ENCODE data around the gene LRMDA.
"Not testable (repeated sequence)": the region's sequence is repeated elsewhere in the genome, so short reads cannot be mapped to it uniquely, and the experiment has no call there.

Gene LRMDA

DNA sequence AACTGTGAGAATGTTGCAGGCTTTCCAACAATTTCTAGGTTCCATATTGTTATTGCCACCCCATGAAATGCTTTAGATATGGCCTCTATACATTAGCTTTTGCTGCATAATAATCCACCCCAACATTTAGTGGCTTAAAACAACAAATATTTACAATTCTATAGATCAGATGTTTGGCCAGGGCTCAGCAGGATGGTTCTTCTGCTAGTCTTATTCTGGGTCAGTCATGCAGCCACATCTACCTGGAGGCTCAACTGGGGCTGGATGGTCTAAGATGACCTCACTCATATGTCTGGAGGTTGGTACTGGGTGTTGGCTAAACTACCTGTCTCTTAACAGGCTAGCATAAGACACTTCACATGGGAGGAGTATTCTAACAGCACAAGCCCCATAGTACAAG is 607.3 kb downstream of the LRMDA start:
- no peak for DNase-seq

GRCh38 chr10:76040107-76040829 is 608.8 kb downstream of the LRMDA start:
- DNase-seq: no peak

DNA sequence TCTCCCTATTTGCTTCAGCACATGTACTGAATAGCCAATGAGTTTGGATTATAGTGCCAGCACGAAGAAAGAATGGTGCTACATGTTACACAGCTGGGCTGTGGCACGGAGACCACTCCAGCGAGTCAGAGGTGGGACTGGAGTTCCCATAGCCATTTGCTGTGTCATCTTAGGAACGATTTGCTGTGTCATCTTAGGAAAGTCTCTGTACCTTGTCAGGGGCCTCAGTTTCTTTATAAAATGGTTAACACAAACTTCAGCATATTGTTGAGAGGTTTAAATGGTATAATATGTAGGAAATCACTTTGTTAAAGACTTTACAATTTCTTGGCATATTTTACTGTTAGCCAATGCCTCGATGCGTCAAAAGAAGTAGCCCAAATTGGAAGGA is 609.4 kb downstream of the LRMDA start:
- no peak for DNase-seq

DNA sequence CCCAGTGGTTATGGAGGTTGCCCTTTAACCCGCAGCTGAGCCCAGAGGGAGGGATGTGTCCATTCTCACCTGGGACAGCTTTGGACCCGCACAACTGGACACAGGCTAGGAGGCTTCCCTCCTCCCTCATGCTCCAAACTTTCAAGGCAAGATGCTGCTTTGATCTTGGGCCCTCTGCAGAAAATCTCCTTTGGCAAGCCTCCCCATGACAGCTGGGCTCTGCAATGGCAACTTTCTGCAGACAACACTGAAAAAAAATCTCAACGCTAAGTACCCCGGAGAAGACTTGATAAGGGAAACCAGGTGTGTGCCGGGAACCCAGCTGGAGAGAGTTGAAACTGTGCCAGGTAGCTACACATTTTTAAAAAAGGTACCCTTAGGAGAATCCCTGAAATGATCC is 610.1 kb downstream of the LRMDA start:
- no peak for DNase-seq

DNA sequence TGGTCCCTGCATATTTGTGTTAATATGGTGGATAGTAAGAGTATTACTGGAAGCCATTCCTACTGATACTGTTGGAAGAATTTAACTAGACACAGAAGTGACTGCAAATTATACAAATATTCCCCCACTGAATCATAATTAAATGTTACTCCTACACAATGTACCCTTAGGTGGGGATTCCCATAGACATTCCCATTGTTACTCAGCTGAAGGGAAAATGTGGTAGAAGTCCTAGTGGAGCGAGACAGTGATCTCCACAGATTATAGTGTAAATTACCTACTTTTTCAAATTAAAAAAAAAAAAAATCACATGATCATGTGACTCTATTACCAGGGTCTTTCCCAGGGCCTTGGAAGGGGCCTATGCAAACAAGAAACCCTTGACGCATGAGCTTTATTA is 611.8 kb downstream of the LRMDA start:
- DNase-seq: no peak

DNA sequence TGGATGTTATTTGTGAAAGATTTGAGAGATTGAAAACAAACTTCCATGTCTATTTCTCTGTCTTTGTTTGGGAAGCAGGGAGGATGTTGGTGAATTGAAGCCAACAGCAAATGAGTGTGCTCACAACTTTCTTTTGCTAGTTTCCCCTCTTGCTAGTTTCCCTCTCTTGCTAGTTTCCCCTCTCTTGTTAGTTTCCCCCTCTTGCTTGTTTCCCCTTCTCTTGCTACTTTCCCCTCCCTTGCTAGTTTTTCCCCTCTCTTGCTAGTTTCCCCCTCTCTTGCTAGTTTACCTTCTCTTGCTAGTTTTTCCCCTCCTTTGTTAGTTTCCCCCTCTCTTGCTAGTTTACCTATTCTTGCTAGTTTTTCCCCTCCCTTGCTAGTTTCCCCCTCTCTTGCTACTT is 613.3 kb downstream of the LRMDA start:
- DNase-seq: no peak

DNA sequence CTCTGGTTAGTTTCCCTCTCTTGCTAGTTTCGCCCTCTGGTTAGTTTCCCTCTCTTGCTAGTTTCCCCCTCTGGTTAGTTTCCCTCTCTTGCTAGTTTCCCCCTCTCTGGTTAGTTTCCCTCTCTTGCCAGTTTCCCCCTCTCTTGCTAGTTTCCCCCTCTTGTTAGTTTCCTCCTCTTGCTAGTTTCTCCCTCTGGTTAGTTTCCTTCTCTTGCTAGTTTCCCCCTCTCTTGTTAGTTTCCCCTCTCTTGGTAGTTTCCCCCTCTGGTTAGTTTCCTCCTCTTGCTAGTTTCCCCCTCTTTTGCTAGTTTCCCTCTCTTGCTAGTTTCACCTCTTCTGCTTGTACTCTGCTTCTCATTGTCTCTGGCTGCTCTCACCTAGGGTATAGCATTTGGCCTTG is 613.8 kb downstream of the LRMDA start:
- no peak for DNase-seq

DNA sequence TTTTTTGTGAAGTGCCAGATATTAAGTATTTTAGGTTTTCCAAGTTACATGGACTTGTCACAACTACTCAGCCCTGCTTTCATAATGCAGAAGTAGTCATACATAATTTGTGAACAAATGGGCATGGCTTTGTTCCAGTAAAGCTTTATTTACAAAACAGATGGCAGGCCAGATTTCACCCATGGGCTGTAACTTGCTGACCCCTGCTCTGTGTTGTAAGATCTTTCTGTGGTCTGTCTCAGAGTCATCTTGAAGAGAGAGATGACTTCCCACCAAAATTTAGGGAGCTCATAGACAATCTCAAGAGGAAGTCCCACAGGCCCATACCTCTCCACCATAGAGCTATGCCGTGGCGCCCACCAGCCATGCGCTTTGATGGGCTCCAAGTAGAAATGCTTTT is 616.1 kb downstream of the LRMDA start:
- no peak for DNase-seq

DNA sequence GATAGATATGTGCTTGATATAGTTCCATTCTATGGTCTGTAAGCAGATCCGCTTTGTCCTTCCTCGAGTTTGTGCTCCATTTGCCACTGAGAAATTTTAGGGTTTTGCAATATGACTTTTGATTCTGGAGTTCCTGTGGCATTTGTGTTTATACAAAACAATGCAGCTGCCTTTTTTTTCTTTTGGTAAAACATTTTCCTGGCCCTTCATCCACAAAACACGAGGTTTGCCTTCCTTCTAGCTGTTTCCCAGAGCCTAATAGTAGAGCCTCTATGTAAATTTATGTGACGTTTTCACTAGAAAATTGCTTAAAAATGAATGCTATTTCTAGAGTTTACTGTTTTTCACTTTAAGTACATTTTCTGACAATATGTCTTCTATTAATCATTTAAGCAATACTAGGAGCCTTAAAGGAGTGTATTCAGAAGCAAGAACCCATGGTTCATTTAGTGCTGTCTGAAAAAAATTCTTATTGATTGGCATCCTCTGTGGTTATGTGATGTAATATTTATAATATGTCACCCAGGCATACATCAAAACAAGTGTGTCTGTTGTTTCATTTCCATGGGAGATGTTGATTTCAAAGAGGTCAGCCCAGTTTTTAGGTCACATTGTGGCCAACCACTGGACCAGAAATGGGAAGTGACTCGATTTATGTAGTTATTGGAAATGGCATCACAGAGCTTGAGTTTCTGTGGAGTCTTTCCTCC is 618.3 kb downstream of the LRMDA start:
- DNase-seq: no peak

- DNase-seq: no peak
Measured at GRCh38 chr10:76050291-76050625, 618.8 kb downstream of the LRMDA start.

- no peak for DNase-seq
Measured at GRCh38 chr10:76051007-76051936, 619.8 kb downstream of the LRMDA start.

- no peak for DNase-seq
Measured at GRCh38 chr10:76052682-76053503, 621.5 kb downstream of the LRMDA start.

GRCh38 chr10:76055466-76055865 is 624.0 kb downstream of the LRMDA start:
- DNase-seq: no peak

- DNase-seq: no peak
Measured at GRCh38 chr10:76055963-76056362, 624.5 kb downstream of the LRMDA start.

DNA sequence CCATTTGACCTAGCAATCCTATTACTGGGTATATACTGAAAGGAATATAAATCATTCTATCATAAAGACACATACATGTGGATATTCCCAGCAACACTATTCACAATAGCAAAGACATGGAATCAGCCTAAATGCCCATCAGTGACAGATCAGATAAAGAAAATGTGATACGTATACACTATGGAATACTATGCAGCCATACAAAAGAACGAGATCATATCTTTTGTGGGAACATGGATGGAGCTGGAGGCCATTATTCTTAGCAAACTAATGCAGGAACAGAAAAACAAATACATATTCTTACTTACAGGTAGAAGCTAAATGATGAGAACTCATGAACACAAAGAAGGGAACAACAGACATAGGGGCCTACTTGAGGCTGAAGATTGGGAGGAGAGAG is 629.6 kb downstream of the LRMDA start:
- not testable (repeated sequence) for DNase-seq

- no peak for DNase-seq
Measured at GRCh38 chr10:76066457-76066856, 635.0 kb downstream of the LRMDA start.

DNA sequence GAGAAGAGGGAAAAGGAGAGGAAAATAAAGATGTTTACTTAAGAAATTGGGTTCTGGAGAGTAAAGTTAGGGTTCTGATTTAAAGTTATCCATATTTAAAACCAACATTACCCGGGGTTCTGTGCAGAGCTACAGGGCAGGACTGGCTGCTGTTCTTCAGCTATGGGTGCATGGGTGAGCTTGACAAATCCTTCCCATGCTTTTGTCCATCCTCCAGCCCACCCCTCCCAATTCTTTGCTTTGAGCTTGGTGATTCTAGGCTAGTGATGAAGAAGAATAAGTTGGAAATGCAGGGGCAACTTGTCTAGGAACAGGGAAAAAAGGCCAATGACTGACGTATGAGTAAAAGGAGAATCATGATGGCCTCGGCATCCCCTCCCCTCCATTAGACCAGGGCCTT is 636.0 kb downstream of the LRMDA start:
- DNase-seq: no peak

DNA sequence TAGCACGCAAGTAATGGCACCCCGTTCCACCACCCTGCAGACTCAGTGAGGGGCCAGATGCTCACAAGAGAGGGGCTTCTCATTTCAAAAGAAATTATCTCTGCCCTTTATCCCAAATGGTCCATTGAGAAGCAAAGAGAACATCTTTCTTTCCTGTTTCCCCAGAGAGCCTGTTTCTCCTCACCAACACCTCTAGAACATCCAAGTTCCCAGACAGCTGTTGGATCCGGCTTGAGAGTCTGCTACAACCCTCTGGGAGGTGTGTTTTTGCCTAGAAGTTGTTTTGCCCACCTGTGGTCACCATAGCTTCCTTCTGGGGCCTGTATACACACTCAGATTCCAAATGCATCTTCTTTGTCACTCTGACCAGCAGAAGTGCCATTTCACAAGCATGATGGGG is 637.4 kb downstream of the LRMDA start:
- DNase-seq: no peak

DNA sequence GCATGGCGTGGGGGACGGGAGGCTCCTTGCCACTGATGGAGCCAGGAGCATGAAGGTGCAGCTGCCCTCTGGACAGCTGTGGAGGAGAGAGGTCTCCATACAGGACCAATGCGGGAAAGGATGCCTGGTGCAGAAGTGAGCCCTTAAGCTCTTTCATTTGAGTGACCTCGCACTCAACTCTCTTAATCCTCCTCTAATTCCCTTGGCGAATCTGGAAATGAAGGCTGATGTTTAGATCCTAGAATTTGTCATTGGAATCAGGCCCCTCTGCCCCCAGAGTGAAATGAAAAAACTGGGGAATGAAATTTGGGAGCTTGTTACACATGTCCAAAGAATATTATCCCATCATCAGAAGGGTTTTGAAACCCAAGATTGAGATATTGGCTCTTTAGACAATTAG is 639.5 kb downstream of the LRMDA start:
- no peak for DNase-seq

DNA sequence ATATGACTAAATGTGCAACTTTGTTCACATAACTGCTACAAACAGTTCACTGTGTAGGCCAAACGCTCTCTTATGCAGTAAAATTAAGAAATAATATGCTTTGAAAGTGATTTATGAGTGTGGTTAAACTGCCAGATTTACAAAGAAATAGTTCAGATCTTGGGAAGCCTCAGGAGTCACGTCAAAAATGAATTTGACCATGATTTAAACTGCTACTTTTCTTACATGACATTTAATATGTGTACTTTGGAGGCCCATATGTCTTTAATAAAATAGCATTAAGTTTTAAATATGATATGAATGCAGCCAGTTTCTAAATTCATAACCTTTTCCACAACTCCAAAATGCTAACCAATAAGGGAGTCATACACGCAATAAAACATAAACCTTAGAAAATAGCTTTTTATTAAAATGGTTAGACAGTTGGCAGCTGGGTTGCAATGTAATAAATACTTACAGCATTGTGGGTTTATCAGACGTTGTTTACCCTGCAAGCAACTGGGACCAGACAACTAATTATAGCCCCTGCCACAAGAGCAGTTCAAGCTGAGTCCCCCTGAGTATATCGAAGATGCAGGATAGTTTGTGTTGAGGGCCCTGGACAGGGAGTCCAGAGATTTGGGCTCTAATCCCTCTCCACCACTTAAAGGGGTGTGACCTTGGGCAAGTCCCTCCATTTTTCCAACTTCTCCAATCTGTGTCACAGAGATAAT is 640.4 kb downstream of the LRMDA start:
- DNase-seq: no peak

DNA sequence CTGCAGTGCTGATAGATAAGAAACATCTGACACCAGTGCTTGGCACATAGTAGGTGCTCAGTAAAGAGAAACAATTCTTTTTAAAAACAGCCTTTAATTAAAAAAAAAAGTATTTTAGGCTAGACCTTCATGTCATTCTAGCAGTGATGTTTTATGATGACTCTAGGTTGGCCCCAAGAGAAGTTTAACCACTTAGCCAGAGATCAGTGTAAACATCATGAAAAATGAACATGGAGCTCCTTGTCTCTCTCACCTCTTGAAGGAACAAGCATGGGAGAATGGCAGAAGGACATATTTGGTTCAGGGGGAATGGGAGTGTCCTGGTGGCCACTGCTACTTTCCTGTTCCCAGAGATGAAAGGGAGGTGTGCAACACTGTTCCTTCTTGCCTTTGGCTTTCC is 641.0 kb downstream of the LRMDA start:
- DNase-seq: no peak

DNA sequence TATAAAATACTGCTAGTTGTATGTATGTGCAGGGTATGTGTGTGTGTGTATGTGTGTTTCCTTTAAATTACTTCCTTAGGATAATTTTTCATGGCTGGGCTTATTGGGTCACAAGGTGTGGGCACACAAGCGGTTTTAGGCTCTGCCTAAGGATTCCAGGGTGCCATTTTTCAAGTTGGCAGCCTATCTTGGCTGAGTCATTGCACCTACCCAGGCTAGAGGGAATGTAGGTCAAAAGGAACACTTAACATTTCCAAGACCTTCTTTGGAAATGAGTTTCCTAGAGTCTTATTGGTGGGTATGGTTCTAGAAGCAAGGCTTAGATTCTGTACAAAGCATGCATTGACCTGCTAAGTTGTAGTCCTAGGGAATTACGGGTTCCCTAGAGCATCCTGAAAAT is 642.1 kb downstream of the LRMDA start:
- DNase-seq: no peak

All from activated T-cell treated with anti-CD3 and anti-CD28 coated beads for 4 hours (primary cell).